ENCODE results near the gene TSPAN1.
A peak's percentile ranks its signal among the peaks of the same experiment; 100 is the strongest.
"Not testable (repeated sequence)": the region's sequence is repeated elsewhere in the genome, so short reads cannot be mapped to it uniquely, and the experiment has no call there.

The TSPAN1 gene

DNA sequence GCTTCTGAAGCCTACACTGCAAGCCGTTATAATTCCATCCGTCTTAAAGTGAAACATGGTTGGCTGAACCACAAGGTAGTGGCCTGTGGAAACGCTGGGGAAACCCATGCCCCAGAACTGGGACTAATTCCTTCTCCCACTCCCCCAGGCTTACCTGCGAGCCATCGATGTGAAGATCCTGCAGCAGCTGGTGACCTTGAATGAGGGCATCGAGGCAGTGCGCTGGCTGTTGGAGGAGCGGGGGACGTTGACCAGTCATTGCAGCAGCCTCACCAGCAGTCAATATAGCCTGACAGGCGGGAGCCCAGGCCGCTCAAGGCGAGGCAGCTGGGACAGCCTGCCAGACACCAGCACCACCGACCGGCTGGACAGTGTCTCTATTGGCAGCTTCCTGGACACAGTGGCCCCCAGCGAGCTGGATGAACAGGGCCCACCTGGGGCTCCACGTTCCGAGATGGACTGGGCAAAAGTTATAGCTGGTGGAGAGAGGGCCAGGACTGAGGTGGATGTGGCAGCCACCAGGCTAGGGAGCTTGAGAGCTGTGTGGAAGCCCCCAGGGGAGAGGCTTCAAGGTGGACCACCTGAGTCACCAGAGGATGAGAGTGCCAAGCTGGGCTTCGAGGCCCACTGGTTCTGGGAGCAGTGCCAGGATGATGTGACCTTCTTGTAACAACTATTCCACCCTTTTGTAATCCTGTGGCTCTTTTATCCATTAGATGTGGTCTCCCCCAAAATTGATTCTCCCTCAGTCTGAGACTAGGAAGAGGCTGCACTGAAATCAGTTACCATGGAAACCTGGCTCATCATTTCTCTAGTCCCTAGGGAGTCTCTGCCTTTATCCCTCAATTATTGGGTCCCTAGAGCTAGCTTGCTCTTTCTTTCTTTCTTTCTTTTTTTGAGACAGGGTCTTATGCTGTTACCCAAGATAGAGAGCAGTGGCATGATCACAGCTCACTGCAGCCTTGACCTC, 44.9 kb downstream of the TSPAN1 start:
- no peak for TF ChIP-seq POLR2A (IDR thresholded peaks at IDR 0.05; ENCODE audit: extremely low read depth, insufficient read length)
- no peak for TF ChIP-seq MYC (IDR thresholded peaks at IDR 0.05; ENCODE audit: low read depth, low read length)
- TF ChIP-seq, protein P1, sequence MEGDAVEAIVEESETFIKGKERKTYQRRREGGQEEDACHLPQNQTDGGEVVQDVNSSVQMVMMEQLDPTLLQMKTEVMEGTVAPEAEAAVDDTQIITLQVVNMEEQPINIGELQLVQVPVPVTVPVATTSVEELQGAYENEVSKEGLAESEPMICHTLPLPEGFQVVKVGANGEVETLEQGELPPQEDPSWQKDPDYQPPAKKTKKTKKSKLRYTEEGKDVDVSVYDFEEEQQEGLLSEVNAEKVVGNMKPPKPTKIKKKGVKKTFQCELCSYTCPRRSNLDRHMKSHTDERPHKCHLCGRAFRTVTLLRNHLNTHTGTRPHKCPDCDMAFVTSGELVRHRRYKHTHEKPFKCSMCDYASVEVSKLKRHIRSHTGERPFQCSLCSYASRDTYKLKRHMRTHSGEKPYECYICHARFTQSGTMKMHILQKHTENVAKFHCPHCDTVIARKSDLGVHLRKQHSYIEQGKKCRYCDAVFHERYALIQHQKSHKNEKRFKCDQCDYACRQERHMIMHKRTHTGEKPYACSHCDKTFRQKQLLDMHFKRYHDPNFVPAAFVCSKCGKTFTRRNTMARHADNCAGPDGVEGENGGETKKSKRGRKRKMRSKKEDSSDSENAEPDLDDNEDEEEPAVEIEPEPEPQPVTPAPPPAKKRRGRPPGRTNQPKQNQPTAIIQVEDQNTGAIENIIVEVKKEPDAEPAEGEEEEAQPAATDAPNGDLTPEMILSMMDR (IDR thresholded peaks at IDR 0.05; ENCODE audit: low read depth, low read length): no peak
- H3K4me3 ChIP-seq (ENCODE audit: low read depth, low read length): no peak overlapping the region
- no peak for DNase-seq (ENCODE audit: low read depth)

DNA sequence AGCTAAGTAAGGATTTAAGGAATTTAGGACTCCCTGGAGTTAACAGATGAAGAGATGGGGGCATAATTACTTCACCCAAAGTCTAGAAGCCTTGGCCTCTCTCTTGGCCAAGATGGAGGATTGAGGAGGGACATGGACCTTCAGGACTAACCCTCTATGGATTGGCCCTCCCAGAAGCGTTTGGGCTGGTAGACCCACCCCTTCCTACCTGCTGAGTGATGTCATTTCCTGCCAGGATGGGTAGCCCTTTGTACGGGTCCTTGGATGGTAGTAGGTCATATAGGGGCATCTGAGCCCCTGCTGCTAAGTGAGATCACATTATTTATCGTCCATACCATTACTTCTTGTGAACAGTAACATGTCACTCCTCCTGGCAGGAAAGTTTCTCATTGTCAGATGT, 45.9 kb downstream of the TSPAN1 start:
- TF ChIP-seq MYC (IDR thresholded peaks at IDR 0.05; ENCODE audit: low read depth, low read length) (no peak), POLR2A (IDR thresholded peaks at IDR 0.05; ENCODE audit: extremely low read depth, insufficient read length) (no peak)
- TF ChIP-seq, protein P1 (IDR thresholded peaks at IDR 0.05; ENCODE audit: low read depth, low read length): no peak
- TF ChIP-seq, protein P2, sequence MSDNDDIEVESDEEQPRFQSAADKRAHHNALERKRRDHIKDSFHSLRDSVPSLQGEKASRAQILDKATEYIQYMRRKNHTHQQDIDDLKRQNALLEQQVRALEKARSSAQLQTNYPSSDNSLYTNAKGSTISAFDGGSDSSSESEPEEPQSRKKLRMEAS (IDR thresholded peaks at IDR 0.05; ENCODE audit: low read depth, low read length): no peak
- no peak overlapping the region for H3K4me3 ChIP-seq (ENCODE audit: low read depth, low read length)
- no peak for DNase-seq (ENCODE audit: low read depth)

DNA sequence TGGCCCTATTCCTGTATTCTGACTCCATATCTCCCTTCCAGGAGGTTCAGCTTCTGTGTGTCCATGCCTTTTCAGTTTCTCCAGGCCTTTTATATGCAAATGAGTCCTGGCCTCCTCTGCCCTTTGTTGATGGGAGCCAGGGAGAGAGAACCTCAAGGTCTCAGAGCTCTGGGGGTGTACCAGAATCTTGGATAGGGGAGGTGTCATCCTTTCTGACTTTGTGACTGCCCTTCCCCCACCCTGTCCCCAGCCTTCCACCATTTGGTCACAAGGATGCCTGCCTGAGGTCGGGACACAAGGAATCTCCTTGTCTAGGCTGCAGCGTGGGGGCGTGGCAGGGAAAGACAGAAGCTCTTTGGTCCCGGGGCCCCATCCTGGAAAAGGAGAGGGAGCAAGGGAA, 46.9 kb downstream of the TSPAN1 start:
- no peak for DNase-seq (ENCODE audit: low read depth)
- TF ChIP-seq MYC (IDR thresholded peaks at IDR 0.05; ENCODE audit: low read depth, low read length) (no peak), POLR2A (IDR thresholded peaks at IDR 0.05; ENCODE audit: extremely low read depth, insufficient read length) (no peak)
- TF ChIP-seq, protein P1 (IDR thresholded peaks at IDR 0.05; ENCODE audit: low read depth, low read length): no peak
- TF ChIP-seq, protein P2 (IDR thresholded peaks at IDR 0.05; ENCODE audit: low read depth, low read length): no peak
- H3K4me3 ChIP-seq (ENCODE audit: low read depth, low read length): no peak overlapping the region

DNA sequence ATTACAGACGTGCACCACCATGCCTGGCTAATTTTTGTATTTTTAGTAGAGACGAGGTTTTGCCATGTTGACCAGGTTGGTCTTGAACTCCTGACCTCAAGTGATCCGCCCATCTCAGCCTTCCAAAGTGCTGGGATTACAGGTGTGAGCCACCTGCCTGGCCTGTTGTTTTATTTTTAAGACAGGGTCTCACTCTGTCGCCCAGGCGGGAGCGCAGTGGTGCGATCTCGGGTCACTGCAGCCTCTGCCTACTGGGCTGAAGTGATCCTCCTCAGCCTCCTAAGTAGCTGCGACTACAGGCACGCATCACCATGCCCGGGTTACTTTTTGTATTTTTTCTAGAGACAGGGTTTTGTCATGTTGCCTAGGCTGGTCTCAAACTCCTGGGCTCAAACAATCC, 48.2 kb downstream of the TSPAN1 start:
- not testable (repeated sequence) for DNase-seq (ENCODE audit: low read depth); H3K4me3 ChIP-seq (ENCODE audit: low read depth, low read length)

DNA sequence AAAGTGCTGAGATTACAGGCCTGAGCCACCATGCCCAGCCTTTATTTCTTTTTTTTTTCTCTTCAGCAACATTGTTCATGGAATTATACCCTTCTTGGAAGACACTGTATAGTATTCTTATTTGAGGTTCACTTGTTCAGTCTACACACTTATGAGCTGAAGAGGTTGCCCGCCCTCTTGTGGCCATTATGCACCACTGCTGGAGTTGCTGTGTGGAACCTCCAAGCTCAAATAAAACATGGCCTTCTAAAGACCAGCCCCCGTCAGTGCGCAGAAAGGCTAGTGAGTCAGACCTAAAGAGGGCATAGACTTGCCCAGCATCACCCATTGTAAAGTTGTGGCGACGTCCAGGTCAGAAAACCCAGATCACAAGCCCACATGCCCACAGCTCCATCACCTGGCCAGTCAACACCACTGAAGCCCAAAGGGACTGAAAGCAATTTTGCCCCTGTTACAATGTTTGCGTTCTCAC, 48.6 kb downstream of the TSPAN1 start:
- DNase-seq (ENCODE audit: low read depth): peak; percentile 86
- TF ChIP-seq POLR2A (IDR thresholded peaks at IDR 0.05; ENCODE audit: extremely low read depth, insufficient read length): no peak
- TF ChIP-seq, protein P2 (IDR thresholded peaks at IDR 0.05; ENCODE audit: low read depth, low read length): peak; percentile 13; the same call in 1 of the 2 replicates
- TF ChIP-seq, protein P1 (IDR thresholded peaks at IDR 0.05; ENCODE audit: low read depth, low read length): peak; percentile 95
- 0 out of 2 replicates have a peak, but pooled peaks have one; percentile 23 for TF ChIP-seq MYC (IDR thresholded peaks at IDR 0.05; ENCODE audit: low read depth, low read length)
- H3K4me3 ChIP-seq (ENCODE audit: low read depth, low read length): no peak overlapping the region

DNA sequence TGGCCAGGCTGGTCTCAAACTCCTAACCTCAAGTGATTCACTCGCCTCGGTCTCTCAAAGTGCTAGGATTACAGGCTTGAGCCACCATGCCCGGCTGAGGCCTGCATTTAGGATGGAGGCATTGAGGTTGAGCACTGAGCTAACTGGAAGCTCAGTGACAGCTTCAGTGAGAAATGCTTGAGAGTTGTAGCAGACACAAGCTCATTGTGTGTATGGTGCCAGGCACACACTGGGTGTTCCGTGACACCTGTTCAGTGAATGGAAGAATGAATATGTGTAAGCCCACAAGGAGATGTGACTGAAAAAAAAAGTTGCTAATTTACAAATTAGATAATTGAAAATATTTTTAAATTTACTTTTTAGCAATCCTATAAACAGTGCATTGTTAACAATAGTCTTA, 50.1 kb downstream of the TSPAN1 start:
- TF ChIP-seq, protein P2 (IDR thresholded peaks at IDR 0.05; ENCODE audit: low read depth, low read length): no peak
- TF ChIP-seq, protein P1 (IDR thresholded peaks at IDR 0.05; ENCODE audit: low read depth, low read length): no peak
- no peak for TF ChIP-seq MYC (IDR thresholded peaks at IDR 0.05; ENCODE audit: low read depth, low read length)
- TF ChIP-seq POLR2A (IDR thresholded peaks at IDR 0.05; ENCODE audit: extremely low read depth, insufficient read length): no peak
- no peak overlapping the region for H3K4me3 ChIP-seq (ENCODE audit: low read depth, low read length)
- DNase-seq (ENCODE audit: low read depth): no peak

DNA sequence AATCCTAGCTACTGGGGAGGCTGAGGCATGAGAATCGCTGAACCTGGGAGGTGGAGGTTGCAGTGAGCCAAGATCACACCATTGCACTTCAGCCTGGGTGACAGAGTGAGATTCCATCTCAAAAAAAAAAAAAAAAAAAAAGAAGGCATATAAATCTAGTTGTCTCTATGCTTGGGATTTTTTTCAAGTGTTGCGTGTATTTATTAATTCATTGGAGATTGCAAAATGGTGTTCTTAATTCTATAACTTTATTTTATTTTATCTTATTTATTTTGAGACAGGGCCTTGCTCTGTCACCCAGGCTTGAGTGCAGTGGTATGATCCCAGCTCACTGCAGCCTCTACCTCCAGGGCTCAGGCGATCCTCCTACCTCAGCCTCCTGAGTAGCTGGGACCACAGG, 56.3 kb downstream of the TSPAN1 start:
- not testable (repeated sequence) for H3K4me3 ChIP-seq (ENCODE audit: low read depth, low read length); DNase-seq (ENCODE audit: low read depth)

Data from NB4 (cell line).